Measurements from ENCODE around the gene KCNB1.
"Not testable (repeated sequence)": the region's sequence is repeated elsewhere in the genome, so short reads cannot be mapped to it uniquely, and the experiment has no call there.

KCNB1 gene

DNA sequence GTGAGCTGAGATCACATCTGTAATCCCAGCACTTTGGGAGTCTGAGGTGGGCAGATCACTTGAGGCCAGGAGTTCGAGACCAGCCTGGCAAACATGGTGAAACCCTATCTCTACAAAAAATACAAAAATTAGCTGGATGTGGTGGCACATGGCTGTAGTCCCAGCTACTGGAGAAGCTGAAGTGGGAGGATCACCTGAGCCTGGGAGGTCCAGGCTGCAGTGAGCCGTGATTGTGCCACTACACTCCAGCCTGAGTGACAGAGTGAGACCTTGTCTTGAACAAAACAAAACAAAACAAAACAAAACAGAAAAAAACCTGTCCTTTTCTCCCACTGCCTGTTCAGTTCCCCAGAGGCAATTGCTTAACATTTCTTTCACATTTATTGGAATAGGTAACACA lies 168.4 kb downstream of the KCNB1 start:
- DNase-seq: not testable (repeated sequence)

Data from CD4-positive, alpha-beta T cell treated with Interleukin-1 beta for 1 hour (primary cell).